ENCODE data around the gene MGST2. TPM values are rescaled to one million over a fixed set of nuclear protein-coding genes. Genes with fewer than 3 reads are reported as not detected.

Gene MGST2
- total RNA-seq, 2 experiments from 2014 or later, result 0.70 to 3.0 TPM

- H3K36me3 ChIP-seq (ENCODE audit: insufficient read depth, low read length), result no peaks in the 10 kb centered on the region
- CTCF ChIA-PET, result no interaction called here
- POLR2A ChIA-PET, result interaction anchor here (0.6 to 2.3 kb wide), 2 partner anchors 8 to 361 kb away, joined by 3 to 17 read pairs; partner anchors contain the start of gene MGST2
- H3K4me3 Mint-ChIP-seq, result peak overlapping the region; percentile 32
- H3K27ac ChIP-seq (ENCODE audit: low read depth in 1 of 2, low read length in 2 of 2), result no peak overlapping the region
- no peak for ATAC-seq (ENCODE audit: poor library complexity)
- peaks cover 4% of the 10 kb centered on the region for H3K27me3 Mint-ChIP-seq
- H3K27me3 ChIP-seq (ENCODE audit: control insufficient read depth in 1 of 2, insufficient read depth in 2 of 2, low read length in 2 of 2), result peaks cover 0 to 2% of the 10 kb centered on the region in 2 experiments
- H3K9me3 ChIP-seq (ENCODE audit: control insufficient read depth in 1 of 2, insufficient read depth in 1 of 2, low read length in 2 of 2), result no peaks in the 10 kb centered on the region
- no peak overlapping the region for H3K4me3 ChIP-seq (ENCODE audit: low read length)
- no peaks in the 10 kb centered on the region for H3K36me3 Mint-ChIP-seq (ENCODE audit: low read depth)
- intact Hi-C loops (cut with DNase I, micrococcal nuclease), result loop anchor here in 1 of 2 experiments (5.0 to 10.0 kb wide), 4 partner anchors 244 to 594 kb away; no protein-coding TSS in a partner anchor
- DNase-seq, result no peak
- peaks cover 20% of the 10 kb centered on the region for H3K4me1 ChIP-seq (ENCODE audit: insufficient read depth, low read length)
- H3K4me1 Mint-ChIP-seq (ENCODE audit: low read depth), result peaks cover 20% of the 10 kb centered on the region
- no peaks in the 10 kb centered on the region for H3K9me3 Mint-ChIP-seq
- no peak for TF ChIP-seq CTCF (IDR thresholded peaks at IDR 0.05)
- H3K27ac Mint-ChIP-seq, result peak overlapping the region; percentile 57
These were observed 6.8 kb upstream of the MGST2 start for GRCh38 chr4:139658586-139659382.

- no peak overlapping the region for H3K4me3 Mint-ChIP-seq
- H3K27ac Mint-ChIP-seq, result no peak overlapping the region
- DNase-seq (no peak), ATAC-seq (ENCODE audit: poor library complexity) (no peak)
- intact Hi-C loops (cut with DNase I, micrococcal nuclease), result loop anchor here in 1 of 2 experiments (5.0 to 10.0 kb wide), 4 partner anchors 245 to 592 kb away; no protein-coding TSS in a partner anchor
- no peaks in the 10 kb centered on the region for H3K36me3 Mint-ChIP-seq (ENCODE audit: low read depth)
- Histone ChIP-seq H3K4me3 (ENCODE audit: low read length) (no peak overlapping the region), H3K4me1 (ENCODE audit: insufficient read depth, low read length) (peaks cover 20% of the 10 kb centered on the region), H3K36me3 (ENCODE audit: insufficient read depth, low read length) (no peaks in the 10 kb centered on the region), H3K27me3 (ENCODE audit: control insufficient read depth in 1 of 2, insufficient read depth in 2 of 2, low read length in 2 of 2) (no peaks in the 10 kb centered on the region), H3K27ac (ENCODE audit: low read depth in 1 of 2, low read length in 2 of 2) (no peak overlapping the region), H3K9me3 (ENCODE audit: control insufficient read depth in 1 of 2, insufficient read depth in 1 of 2, low read length in 2 of 2) (no peaks in the 10 kb centered on the region)
- ChIA-PET CTCF (interaction anchor here (1.0 kb wide), 1 partner anchor 8 kb away, joined by 4 read pairs; no protein-coding TSS in a partner anchor), POLR2A (no interaction called here)
- no peaks in the 10 kb centered on the region for H3K9me3 Mint-ChIP-seq
- peaks cover 1% of the 10 kb centered on the region for H3K27me3 Mint-ChIP-seq
- no peak for TF ChIP-seq CTCF (IDR thresholded peaks at IDR 0.05)
- peaks cover 20% of the 10 kb centered on the region for H3K4me1 Mint-ChIP-seq (ENCODE audit: low read depth)
These were observed 5.7 kb upstream of the MGST2 start for GRCh38 chr4:139659735-139660424.

- H3K27ac Mint-ChIP-seq, result no peak overlapping the region
- no peaks in the 10 kb centered on the region for H3K9me3 ChIP-seq (ENCODE audit: control insufficient read depth in 1 of 2, insufficient read depth in 1 of 2, low read length in 2 of 2)
- no peak overlapping the region for H3K27ac ChIP-seq (ENCODE audit: low read depth in 1 of 2, low read length in 2 of 2)
- peaks cover 24% of the 10 kb centered on the region for H3K4me1 Mint-ChIP-seq (ENCODE audit: low read depth)
- ATAC-seq (ENCODE audit: poor library complexity) (no peak), DNase-seq (peak in 2 of 14 experiments; percentile 14 to 20)
- intact Hi-C loops (cut with DNase I, micrococcal nuclease), result no loop called here
- no peaks in the 10 kb centered on the region for H3K36me3 ChIP-seq (ENCODE audit: insufficient read depth, low read length)
- no peaks in the 10 kb centered on the region for H3K27me3 Mint-ChIP-seq
- no peaks in the 10 kb centered on the region for H3K9me3 Mint-ChIP-seq
- POLR2A ChIA-PET, result no interaction called here
- no peak for TF ChIP-seq CTCF (IDR thresholded peaks at IDR 0.05)
- no peaks in the 10 kb centered on the region for H3K36me3 Mint-ChIP-seq (ENCODE audit: low read depth)
- no peaks in the 10 kb centered on the region for H3K27me3 ChIP-seq (ENCODE audit: control insufficient read depth in 1 of 2, insufficient read depth in 2 of 2, low read length in 2 of 2)
- H3K4me3 ChIP-seq (ENCODE audit: low read length), result no peak overlapping the region
- no peak overlapping the region for H3K4me3 Mint-ChIP-seq
- peaks cover 26% of the 10 kb centered on the region for H3K4me1 ChIP-seq (ENCODE audit: insufficient read depth, low read length)
- CTCF ChIA-PET, result interaction anchor here (1.0 kb wide), 1 partner anchor 9 kb away, joined by 4 read pairs; no protein-coding TSS in a partner anchor
These were observed 5.0 kb upstream of the MGST2 start for GRCh38 chr4:139660568-139661043.

Data from CD4-positive, alpha-beta T cell (primary cell).